GM19438 (cell line): ENCODE measurements around the gene MKNK1.

ENCODE experiments used
- ATAC-seq: cut with Tn5 transposase; IDR thresholded peaks from one replicate; pipeline ENCODE4 v1.9.1; 2021; ENCODE audit warnings: low read depth; ENCODE audit not compliant: unreplicated experiment

Gene MKNK1

DNA sequence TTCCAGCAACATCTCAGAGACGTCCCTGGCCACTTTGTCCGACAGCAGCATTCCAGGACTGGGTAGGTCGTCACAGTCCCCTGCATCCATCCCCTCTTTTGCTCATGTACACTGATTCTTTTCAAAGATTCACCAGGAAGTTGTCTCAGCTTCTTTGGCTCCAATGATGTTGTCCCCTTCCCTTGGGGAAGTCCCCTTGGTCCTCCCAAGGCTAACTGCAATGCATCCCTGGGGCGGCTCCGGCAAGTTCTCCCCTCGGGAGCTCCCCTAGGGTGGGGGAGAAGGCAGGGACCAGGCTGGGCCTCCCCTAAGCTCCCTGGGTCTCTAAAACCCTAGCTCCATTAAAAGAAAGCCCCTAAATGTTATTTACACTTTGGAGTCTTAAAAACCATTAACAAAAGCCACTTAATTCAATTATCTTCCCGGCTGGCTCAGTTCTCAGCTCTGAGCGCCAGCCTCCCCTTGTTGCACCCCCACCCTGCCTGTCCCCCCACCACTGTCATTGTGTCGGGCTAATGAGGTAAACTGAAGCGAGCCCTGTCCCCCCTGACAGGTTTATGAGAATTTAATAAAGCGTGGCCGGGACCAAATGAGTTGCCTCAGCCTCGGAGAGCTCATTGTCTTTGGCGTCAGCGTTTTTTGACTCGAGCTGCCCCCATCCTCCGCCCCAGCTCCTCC lies 77.9 kb downstream of the MKNK1 start:
- ATAC-seq = no peak

DNA sequence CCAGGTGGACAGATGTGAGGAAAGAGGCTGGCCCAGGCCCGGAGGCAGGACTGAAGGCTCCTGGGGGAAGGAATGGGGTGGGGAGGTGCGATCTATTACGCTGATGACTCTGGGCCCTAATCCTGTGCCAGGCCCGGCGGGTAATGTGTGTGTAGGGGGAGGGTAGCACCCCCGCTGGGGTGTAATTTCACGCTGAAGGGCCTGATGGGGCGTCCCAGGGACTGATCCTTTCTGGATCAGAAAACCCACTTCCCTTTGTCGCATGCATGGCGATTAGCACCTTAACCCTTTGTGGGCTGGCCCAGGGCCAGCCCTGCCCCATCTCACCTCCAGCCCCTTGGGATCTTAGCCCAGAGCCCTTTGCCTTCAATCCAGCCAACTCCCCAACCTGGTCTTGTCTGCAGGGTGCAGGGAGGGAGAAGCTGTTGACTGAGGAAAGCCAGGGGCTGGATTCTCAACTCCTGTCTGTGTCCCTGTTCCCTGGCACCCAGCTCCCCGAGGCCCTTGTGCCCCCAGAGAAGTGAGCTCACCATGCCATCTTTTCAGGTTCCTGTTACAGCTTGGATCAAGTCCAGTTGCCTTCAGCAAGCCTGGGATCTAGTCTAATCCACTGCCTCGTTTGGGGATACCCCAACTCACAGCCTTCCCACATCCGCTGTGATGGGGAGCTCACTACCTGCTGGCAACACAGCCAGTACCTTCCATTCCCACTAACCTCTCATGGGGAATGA lies 78.7 kb downstream of the MKNK1 start:
- no peak for ATAC-seq

DNA sequence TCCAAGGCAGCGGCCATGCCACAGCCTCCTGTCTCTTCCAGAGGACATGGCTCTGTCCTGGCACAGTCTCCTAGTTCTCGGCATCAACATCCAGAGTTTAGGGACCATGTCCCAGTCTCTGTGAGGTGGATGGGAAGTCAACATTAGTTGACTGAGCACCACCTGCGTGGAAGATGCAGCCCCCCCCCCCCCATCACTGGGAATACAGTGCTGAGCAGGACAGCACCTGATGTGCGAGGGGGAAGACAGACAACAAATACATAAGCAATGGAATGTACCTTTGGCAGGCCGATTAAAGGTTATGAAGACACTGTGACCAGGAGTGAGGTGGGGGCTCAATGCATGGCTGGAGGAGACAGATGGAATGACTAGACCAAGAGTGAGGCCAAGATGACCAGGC lies 79.2 kb downstream of the MKNK1 start:
- no peak for ATAC-seq

DNA sequence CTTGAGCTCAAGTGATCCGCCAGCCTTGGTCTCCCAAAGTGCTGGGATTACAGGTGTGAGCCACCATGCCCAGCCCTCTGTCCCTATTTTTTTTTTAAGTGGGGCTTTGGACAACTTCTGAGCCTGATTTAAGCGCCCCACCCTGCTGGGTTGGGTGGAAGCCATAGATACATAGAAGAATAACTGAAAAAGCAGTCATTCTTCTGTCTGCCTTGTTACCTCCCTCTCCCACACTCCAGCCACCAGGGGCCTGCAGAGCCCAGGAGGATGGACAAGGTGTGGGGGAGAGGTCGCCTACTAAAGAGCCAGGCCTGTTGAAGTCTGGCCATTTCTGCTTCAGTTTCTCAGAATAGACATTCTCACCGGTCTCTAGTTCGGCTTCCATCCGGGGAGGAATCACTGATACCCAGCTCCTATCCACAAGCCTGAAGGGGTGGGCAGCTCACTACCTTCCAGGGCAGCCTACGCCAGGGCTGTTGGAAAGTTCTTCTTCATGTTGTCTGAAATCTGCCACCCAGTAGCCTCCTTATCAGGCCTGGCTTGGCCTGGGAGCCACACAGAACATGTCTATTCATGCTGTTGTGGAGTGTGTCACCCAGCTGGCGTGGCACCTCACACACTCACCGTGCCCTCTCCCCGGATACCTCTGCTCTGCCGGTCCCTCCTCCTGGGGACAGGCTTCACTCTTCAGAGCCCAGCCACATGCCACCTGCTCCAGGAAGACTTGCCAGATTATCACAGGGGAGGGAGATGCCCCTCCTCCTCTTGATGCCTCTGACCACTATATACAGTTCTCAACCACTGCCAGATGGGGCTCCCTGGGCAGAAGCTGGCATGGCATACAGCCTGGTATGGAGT lies 80.3 kb downstream of the MKNK1 start:
- ATAC-seq = no peak

DNA sequence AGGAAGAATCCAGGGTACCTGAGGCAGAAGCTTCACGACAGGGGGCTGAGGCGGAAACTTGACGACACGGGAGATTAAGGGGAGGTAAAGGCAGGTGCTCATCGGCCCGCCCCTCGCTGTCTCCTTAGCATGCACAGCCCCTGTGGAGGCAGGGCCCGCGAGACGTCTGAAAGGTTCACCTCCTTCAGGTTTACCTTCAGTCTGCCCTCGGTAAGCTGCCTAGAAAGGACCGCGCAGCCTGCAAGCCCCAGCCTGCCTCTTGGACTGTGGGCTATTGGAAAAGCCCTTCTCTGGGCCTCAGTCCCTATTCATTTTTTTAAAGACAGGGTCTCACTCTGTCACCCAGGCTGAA lies 81.1 kb downstream of the MKNK1 start:
- ATAC-seq = no peak

DNA sequence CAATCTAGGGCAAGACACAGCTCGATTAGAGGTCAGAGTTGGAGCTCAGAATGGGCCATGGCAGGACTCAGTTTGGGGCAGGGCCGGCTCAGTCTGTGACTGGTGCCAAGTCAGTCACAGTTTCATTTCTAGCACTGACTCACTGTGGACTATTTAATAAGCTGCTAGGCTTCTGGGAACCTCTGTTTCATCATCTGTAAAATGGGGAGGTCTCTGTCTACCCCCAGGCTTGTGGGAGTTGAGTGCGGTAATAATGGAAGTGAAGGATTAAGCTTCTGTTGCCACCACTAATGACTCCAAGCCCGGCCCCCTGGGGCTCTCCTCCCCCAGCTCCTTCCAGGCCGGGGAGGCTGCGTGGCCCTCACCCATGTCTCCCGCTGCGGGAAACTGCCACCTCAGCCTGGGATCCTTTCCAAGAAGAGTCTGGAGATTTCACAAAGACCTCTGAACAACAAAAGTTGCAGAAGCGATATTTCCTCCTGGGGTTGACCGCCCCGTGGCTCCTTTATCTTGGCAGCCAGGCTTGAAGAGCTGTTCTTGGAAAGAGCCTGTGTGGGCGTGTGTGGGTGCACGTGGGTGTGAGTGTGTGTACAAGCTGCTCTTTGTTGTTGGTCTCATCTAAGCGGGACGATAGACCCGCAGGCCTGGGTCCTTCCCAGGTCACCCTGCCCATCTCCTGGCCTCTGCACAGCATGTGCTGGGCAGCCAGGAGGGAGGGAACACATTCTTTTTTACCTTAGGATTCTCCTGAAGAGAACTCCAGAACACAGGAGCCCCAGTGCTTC lies 81.7 kb downstream of the MKNK1 start:
- no peak for ATAC-seq

DNA sequence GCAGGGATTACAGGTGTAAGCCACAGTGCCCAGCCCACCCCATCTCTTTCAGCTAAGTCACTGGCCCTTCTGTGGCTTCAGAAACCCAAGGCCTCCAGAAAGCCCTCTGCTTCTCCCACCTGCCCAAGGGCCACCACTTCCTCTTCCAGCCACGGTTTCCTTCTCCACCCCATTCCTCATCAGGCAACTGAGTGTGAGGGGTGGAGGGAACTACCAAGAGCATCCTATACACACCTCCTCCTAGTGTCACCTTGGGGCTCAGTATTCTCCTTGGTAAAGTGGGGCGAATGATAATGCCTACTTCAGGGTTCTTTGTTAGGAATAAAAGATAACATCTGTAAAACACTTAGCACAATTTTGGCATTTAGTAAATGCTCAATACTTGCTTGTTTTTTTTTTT lies 82.7 kb downstream of the MKNK1 start:
- ATAC-seq = no peak

DNA sequence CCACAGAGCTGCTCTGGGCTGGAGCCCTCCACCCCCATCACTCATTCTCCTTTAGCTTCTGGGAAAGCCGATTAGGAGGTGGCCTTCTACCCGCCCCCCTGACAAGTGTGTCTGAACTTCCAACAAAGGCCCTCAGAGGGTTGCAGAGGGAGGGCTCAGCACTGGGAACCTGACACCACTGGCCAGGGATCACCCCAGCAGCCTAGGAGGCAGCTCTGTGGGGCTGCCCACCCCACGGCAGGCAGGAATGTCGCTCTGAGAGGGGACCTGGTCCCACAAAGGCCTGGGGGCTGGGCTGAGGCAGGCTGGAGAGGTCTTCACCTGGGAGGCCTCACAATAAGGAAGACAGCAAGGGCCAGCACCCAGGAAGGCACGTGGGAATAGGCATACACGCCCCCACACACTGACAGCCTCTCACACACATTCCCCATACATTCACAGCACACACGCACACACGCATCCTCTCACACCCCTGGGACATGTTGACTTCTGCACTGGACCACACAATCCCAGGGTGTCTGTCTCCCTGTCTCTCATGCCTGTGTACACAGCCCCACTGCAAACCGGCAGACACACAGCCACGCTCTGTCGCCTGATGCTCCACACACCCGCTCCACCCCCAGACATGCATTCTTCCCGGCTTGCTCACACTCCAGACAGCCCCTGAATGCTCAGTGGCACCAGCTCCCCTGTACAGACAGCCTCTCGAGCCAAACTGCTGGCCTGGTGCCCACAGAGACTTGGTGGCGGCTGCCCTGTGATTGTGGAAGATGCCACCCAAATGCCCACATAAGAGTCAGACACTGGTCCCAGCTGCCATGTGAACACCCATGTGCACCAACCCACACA lies 83.8 kb downstream of the MKNK1 start:
- ATAC-seq = no peak

DNA sequence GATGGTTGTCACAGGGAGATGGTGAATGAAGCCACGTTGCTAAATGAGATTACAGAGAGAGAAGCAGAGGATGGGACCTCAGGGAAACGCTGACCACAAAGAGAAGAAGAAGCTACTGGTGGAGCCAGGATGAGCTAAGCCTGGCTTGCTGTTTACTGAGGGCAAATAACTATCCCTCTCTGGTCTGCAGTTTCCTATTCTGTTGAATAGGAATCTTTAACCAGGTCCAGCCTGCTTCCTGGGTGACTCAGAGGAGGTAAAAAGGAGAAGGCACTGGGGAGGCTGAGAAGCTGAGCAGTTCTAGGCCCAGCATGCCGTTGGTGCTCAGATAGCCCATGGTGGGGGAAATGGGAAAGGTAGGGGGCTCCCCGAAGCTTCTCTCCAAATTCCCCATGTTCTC lies 84.9 kb downstream of the MKNK1 start:
- no peak for ATAC-seq

DNA sequence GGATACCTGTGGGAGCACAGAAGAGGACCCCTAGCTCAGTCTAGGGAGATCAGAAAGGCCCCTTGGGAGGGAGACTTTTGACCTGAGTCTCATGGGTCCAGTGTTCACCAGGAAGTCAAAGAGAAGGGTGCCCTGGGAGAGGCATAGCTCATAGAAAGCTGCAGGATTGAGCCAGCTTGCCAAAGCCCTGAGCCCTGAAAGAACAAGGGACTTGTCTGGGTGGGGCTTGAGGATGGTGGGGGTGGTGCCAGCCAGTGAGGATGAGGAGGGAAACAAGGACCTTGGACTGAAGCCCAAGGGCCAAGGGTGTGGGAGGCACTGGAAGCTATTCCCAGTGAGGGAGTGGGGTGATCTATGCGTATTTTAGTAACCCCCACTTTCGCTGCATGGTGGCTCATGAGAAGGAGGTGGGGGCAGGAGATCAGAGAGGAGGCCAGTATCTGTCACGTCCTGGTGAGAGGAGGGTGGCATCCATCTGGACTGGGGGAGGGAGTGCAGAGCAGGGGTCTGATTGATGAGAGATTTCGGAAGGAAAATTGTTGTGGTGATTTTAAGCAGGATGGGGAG lies 86.1 kb downstream of the MKNK1 start:
- ATAC-seq = no peak

DNA sequence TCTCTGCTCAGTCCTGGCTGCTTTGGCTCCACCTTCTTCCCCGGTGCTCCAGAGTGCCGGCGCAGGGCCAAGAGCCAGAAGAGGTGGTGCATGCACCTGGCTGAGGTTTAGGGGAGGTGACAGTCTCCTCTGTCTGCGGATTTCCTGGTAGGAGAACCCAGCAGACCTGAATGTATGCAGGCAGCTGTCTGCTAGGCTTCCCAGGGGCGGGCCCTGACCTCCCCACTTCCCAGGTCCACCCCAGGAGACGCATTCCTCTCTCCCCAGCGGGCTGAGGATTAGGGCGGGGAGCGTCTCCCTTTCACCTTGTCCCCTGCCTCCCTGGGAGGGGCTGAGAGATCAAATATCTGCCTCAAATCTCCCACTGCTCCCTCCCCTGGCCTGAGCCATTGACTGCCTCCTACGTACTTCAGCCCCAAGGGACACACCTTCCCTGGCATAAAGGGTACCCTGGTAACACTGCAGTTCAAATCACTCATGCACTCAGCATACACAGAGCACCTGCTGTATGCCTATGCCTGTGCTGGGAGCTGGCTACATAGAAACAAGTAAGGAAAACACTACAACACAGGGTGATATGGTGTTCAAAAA lies 87.0 kb downstream of the MKNK1 start:
- ATAC-seq = no peak

DNA sequence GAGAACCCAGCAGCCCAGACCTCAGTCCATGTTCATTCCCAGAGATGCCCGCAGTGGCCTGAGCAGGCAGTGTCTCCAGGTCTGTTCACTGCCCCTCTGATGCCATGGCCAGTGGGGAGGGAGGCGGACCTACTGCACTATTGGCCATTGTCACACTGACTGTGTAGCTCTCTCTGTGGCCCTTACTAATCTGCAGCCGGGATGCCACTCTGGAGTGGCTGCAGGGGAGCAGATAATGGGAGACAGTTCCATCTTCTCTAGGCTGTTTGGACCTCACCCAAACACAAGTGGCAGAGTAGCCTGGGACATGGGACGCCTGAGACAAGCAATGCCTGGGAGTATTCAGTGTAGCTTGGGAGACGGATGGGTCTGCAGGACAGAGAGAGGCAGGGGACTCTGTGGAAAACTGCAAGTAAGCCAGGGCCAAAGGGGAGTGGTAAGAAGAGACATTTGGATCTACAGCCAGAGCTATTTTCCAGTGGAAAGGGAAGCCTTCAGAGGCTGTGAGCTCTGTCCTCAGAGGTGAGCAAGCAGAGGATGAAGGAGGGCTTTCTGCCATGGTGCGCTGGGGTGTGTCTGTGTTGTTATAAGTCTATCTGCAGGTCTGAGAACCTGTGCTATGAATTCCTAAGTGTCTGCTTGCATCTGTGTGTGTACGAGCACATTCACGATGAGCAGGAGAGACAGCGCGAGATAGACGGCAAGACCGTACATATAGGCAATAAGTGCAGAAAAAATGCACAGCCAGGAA lies 87.7 kb downstream of the MKNK1 start:
- ATAC-seq = no peak

DNA sequence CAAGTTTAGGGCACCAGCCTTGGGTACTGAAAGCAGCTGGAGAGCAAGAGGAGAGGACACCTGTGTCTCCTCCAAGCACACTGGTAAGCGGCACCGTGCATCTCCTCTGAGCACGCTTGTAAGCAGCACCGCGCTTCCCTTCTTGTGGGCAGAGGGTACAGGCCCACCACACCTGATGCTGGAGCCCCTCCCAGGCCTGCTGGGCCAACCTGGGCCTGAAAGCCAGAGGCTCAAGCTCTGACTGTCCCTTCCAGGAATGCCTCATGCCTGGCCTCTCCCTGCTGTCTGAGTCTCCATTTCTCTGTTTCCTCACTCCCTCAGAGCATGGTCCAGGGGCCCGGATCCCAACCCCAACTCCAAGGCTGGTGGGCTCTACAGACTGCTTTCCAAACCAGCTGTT lies 88.5 kb downstream of the MKNK1 start:
- no peak for ATAC-seq

DNA sequence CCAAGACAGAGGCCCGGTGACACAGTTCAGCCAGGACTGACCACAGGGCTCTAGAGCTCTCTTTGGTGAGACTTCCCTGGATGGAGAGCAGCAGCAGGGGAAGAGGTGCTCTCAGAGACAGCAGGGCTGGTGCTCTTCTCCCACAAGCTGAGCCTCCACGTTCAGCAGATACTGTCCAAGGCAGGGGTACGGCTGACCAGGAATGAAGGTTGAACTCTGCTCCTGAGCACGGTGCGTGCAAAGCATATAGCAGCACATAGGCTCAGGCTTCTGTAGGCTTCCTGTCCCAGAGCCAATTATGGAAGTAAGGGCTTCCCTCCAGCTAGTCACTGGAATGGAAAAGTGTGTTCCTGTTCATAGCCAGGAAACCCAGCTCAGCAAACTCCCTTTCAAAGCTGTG lies 90.5 kb downstream of the MKNK1 start:
- ATAC-seq = no peak

DNA sequence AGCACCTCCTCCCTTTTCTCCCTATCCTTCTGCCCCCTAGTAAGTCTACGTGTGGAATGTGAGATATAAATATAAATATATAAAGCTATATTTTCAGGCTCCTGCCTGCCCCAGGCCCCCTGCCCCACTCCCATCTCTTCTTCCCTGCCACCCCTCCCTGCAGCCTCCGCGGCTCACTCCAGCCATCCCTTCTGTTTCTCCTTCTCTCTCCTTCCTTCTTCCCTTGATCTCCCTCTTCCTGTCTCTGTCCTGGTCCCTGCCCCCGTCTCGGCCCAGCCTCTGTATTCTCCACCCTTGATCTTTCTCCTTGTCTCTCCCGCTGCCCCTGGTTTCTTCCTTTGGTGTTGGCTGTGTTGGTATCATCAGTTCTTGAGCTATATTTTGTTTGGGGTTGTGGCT lies 91.3 kb downstream of the MKNK1 start:
- ATAC-seq = no peak

DNA sequence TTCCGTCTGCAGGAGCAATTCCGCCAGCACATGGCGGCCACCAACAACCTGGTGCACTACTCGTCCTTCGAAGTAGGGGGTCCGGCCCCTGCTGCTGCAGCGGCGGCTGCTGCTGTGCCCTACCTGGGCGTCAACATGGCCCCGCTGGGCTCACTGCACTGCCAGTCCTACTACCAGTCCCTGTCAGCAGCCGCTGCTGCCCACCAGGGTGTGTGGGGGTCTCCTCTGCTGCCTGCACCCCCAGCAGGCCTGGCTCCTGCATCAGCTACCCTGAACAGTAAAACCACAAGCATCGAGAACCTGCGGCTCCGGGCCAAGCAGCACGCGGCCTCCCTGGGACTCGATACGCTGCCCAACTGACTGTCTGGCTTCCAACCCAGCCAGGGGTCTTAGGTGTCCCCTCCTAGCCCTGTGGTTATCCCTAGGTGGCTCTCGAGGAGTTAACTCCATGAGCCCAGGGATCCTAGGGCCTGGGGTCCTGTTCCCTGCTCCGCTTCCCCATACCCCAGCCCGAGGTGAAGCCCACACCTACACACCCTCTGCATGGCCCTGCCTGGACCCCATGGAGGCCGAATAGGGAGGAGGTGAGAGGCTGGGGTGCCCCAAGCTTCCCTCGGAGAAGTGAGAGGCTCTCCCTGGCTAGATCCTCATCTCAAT lies 91.8 kb downstream of the MKNK1 start:
- ATAC-seq = no peak

DNA sequence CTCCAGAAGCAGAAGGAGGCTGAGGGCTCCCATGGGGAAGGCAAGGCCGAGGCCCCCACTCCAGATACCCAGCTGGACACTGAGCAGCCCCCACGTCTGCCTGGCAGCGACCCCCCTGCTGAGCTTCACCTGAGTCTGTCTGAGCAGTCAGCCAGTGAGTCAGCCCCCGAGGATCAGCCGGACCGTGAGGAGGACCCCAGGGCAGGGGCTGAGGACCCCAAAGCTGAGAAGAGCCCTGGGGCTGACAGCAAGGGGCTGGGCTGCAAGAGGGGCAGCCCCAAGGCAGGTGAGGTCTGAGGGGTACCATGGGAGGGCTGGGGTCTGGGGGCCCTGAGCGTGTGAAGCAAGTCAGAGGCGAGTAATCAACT lies 93.1 kb downstream of the MKNK1 start:
- ATAC-seq = no peak

DNA sequence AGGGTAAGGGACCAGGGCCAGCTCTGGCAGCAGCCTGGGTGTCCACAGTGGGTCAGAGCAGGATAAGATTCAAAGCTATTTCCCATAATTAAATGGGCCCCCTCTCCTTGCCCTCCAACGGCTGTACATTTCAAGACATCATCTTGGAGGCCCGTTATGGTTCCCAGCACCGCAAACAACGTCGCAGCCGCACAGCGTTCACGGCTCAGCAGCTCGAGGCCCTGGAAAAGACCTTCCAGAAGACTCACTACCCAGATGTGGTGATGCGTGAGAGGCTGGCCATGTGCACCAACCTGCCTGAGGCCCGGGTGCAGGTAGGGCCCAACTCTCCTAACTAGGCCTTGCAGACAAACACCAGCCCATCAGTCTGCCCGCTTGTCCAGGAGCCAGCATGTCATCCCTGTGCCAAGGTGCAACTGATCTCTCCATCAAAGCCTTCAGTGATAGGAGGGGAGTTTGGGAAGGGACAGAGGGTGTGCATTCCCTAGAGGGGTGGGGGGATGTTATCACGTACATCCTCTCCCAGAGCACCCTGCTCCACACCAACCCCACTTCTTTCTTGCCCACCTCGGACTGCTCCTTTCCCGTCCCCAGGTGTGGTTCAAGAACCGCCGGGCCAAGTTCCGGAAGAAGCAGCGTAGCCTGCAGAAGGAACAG lies 93.6 kb downstream of the MKNK1 start:
- ATAC-seq = no peak
